GM18867 (cell line): ENCODE data around the gene BRAF.
"Not testable (repeated sequence)": the region's sequence is repeated elsewhere in the genome, so short reads cannot be mapped to it uniquely, and the experiment has no call there.

Experiments
- ATAC-seq: cut with Tn5 transposase; IDR thresholded peaks from one replicate; pipeline ENCODE4 v1.9.1; 2021; ENCODE audit warnings: mild to moderate bottlenecking, moderate library complexity; ENCODE audit not compliant: unreplicated experiment

Gene BRAF

DNA sequence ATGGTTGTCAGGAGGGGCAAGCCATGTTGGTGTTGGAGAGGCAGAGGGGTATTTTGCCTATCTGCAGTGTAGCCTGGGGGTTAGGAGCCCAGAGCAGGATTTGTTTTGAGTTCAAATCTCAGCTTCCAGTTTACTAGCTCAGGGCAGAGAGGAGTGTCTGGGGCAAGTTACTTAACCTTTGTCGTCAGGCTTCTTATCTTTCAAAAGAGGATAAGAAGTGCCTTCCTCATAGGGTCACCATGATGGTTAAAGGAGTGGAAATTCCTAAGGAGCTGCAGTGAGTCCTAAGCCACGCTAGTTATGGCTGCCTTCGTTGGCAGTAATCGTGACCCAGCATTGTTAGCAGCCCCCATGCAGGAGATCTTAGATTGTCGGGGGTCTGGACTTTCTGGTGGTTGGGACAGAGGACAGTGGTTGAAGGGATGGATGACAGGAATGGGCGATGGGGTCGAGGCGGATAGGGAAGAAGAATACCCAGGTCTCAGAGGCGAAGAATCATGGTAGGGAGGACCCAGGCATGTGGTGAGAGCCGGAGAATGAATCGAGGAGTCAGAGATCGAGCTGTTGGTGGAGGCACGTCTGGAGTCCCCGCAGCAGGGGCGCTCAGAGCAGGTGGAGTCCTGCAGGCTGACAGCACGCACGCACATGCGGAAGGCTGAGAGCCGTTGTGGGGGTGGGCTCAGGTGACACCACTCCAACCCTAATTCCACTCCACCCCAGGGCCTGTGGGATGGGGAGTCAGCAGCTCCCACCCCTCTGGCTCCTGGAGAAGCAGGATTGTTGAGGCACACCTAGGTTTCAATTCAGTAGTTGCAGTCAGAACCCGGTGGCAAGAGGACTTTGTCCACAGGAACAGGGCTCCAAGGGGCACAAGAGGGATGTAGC, 240.4 kb downstream of the BRAF start:
- no peak for ATAC-seq

DNA sequence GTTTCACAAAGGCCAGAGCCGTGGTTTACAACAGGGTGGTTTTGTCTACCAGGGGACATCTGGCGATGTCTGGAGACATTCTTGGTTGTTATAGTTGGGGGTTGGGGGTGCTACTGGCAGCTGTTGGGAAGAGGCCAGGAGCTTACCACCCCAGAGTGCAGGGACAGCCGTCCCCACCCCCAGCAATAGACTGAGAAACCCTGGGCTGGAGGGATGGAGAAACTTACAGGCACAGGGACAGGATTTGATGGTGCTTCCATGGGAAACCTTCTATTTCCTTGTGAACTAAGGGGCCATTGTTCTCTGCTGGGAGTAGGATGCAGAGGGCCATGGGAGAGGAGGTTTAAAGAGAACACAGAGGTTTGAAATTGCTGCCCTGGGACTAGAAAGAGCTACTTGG, 241.1 kb downstream of the BRAF start:
- no peak for ATAC-seq

DNA sequence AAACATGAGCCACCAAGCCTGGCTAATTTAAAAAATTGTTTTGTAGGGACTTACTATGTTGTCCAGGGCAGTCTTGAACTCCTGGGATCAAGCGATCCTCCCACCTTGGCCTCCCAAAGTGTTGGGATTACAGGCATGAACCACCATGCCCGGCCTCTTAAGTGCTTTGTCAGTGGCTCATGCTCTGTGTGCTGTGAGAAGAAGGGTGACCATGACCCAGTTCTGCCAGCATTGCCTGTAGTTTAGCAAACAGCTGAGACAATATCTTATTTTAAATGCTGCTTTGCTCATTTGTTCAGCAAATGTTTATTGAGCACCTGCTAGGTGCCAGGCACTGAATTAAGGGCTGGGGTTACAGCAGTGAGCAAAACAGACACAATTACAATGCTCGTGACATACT, 243.0 kb downstream of the BRAF start:
- ATAC-seq, result no peak

DNA sequence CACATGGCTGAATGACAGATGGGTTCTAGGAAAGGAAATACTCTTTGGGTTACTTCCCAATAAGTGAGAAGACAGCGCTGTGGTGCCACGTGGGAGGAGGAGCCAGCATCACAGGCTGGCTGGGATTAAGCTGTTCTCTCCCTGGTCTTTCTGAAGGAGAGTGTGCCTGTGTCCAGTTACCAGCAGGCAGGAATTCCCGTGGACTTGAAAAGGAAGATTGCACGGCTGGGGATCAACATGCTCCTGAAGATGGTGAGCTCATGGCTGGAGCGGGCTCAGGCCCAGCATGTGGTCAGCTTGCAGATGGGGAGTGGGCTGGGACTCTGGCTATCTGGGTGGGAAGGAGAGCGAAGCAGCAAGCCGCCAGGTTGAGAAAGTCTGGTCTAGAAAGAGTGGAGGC, 243.8 kb downstream of the BRAF start:
- no peak for ATAC-seq

DNA sequence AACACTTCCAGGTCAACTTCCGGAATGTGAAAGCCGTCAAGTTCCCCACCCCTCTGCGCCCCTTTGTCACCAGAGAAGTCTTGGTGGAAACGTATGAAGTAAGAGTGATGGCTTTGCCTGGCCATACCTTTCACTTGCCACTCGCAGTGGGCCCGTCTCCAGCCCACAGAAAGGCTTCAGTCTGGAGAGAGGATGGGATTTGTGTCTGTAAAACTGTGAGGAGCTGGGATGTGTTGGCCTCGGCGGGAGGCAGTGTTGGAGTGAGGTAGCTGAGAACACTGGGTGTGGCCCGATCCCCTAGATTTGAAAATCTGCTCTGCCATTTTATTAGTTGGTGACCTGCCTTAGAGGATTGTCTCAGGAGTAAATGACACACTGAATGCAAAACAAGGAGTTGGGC, 245.5 kb downstream of the BRAF start:
- ATAC-seq, result no peak

DNA sequence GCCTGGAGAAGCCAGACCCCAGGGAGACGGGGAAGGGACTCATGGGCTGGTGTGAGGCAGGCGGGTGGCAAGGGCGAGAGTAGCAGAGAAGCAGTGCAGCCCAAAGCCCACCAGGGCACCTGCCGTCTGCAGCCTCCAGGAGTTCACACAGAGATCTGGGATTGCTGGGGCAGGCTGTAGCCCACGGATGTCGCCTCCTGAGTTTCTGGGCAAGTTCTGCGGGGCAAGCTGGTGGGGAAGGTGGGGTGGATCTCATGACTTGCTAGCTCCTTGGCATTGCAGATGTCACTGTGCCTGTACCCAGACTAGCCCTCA, 246.0 kb downstream of the BRAF start:
- no peak for ATAC-seq

DNA sequence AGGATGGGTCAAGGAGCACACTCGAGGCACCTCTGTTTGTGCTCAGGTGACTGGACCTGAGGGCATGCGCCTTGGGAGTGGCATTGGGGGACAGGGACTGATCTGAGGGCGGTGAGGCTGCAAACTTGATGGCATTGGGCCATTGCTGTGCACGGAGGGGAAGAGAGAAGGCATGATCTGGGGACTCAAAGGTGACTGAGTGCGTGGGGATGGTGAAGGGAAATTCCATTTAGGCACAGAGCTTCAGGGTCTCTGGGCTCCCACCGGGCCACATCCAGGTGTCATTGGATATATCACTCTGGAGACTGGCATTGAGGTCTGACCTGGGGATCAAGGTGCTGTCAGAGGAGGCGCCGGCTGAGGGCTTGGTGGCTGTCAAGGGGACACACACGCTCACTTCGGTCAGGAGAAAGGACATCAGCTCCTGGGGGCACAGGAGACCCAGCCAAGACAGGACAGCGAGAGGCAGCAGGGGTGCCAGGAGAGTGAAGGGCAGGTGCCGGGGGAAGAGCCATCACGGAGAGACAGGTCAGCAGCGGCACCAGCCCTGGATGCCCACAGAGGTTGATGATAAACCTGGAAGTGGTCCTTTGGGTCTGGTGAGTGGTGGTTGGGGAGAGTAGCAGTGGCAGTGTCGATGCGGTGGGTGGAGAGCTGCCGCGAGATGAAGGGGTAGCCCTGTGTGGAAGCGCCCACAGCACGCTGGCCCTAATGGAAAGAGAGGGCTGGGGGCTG, 246.5 kb downstream of the BRAF start:
- no peak for ATAC-seq

DNA sequence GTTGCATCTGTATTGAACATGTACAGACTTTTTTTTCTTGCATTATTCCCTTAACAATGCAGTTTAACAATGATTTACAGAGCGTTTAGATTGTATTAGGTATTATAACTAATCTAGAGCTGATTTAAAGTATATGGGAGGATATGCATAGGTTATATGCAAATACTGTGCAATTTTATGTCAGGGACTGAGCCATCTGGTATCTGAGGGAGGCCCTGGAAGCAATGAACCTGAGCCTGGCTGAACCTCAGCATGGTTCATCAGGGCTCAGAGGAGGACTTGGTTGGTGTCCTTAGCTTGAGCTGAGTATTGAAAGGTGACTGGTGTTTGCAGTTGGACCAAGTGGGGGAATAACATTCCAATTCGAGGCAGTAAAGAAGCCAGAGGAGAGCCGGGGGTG, 247.2 kb downstream of the BRAF start:
- no peak for ATAC-seq

DNA sequence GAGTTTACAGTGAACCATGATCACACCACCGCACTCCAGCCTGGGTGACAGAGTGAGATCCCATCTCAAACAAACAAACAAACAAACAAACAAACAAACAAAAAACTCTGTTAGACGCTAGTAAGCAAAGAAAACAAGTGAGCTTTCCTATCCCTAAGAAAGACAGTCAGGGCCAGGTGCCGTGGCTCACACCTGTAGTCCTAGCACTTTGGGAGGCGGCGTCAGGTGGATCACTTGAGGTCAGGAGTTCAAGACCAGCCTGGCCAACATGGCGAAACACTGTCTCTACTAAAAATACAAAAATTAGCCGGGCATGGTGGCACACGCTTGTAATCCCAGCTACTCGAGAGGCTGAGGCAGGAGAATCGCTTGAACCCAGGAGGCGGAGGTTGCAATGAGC, 247.8 kb downstream of the BRAF start:
- ATAC-seq, result not testable (repeated sequence)

DNA sequence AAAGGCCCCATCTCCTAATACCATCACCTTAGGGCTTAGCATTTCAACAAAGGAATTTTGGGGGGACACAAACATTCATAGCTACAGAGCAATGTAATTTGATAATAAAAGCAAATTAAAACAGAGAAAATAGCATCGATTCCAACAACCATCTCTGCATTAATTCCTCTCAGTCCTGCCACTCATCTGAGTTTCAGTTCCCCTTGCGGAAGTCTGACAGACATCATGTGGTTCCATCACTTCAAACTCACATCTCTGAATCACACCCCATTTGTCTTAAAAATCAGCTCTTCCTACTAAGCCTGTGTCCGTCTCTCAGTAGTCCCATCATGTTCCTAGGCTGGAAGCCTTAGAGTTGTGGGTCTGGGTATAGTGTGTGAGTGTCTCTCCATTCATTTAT, 248.4 kb downstream of the BRAF start:
- ATAC-seq, result peak; percentile 57

DNA sequence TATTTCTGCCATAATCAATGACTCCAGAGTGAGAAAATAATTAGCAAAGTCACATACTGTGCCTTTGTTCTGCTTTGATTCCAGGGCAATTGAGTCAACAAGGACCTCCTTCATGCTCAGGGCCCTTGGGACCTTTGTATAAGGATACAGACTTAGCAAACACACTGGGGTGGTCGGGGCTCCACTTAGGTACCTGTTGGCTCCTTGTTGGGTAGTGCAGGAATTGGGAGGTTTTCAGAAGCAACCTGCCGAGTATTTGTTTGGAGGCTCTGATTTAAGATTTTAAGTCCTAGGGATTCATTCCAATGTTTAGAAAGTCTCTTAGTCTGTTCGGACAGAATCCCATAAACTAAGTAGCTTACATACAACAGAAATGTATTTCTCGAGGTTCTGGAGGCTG, 249.0 kb downstream of the BRAF start:
- no peak for ATAC-seq

DNA sequence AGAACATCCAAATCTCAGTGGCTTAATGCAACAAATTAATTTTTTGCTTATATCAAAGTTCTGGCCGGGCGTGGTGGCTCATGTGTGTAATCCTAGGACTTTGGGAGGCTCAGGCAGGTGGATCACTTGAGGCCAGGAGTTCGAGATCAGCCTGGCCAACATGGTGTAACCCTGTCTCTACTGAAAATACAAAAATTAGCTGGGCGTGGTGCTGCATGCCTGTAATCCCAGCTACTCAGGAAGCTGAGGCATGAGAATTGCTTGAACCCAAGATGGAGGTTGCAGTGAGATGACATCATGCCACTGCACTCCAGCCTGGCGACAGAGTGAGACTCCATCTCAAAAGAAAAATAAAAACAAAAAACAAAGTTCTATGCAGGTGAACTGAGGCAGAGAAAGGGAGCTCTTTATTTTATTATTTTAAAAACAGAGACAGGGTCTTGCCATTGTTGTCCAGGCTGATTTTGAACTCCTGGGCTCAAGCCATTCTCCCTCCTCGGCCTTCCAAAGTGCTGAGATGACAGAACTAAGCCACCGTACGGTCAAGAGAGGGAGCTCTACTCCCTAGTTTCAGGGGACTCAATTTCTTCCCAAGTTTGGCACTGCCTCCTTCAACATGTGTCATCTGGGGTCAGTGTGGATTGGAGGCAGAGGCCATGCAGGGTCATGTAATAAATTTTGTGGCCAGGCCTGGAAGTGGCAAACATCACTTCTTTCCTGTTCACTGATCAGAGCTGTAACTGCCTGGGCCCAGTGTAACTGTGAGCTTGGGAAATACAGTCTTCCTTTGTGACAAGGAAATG, 249.6 kb downstream of the BRAF start:
- ATAC-seq, result no peak

DNA sequence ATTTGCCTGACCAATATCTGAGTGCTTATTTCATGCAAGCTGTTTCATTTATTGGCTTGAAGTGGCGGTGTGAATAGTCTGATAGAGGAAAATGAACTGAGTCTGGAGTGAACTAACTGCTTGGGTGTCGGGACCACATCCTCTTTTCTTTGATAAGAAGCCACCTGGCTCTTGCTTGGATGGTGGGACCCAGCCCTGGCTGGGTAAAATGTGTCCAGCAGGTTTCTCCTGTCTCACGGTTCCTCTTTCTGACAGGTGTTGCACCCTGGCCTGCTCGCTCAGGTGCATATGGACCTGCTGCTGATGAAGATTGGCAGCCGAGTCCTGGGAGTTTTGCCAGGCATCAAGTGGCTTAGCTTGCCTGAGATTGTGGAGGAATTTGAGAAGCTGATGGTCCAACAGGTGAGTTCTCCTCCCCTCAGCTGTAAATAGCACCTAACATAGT, 250.4 kb downstream of the BRAF start:
- ATAC-seq, result peak; percentile 40

DNA sequence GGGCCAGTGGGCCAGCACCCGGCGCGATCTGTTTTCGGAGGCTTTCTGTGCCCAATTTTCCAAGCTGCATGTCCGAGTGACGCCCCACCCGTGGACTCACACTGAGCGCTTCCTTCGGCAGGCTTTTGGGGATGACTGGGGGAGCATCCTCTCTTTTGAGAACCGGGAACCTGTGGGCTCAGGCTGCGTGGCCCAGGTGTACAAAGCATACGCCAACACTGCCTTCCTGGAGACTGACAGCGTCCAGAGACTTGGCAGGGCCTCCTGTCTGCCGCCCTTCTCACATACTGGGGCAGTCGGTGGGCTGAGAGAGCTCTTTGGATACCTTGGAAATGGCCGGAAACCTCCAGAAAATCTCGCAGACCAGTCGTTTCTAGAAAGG, 251.0 kb downstream of the BRAF start:
- ATAC-seq, result no peak

DNA sequence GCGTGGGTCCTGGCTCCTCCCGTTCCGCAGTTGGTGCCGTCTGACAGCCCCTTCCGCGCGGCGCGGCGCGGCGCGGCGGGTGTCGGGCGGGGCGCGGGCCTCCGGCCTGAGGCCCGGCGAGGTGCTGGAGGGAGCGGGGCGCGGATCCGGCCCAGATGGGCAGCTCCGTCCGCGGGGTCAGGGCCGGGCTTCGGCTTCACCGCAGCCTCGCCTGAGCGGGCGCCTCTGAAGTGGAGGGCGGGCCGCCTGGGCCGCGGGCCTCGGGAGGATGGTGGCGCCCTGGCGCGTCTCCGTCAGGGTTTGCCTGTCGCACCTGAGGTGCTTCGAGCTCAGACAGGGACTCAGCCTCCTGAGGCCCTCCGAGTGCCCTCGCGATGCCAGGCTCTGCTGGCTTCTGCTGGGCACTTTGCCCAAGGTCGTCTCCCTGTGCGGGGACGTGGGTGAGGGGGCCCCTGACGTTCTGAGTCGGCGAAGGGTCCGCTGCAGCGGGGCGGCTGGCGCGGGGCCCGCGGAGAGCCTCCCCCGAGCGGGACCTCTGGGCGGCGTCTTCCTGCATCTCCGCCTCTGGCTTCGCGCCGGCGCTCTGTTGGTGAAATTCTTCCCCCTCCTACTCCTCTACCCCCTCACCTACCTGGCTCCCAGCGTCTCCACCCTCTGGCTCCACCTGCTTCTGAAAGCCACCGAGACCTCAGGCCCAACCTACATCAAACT, 251.5 kb downstream of the BRAF start:
- peak; percentile 40 for ATAC-seq

DNA sequence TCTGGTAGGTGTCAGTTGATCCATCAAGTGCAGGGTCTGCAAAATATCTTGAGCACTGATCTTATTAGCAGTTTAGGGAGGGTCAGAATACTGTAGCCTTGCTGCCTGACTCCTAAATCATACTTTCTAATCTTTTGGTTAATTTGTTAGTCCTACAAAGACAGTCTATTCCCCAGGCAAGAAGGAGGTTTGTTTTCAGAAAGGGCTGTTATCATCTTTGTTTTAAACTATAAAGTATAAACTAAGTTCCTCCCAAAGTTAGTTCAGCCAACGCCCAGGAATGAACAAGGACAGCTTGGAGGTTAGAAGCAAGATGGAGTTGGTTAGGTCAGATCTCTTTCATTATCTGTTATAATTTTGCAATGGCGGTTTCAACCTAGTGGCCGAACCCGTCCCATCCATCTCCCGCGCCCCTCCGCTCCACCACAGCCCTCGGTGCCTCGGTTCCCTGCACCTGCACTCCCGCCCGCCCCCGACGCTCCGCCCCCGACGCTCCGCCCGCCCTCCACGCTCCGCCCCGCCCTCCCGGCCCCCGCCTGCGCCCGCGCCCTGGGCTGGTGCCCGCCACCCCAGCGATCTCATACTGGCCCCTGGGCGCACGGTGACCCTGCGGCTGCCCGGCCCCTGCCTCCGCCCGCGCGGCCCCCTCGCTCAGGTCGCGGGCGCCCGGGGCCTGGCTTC, 252.2 kb downstream of the BRAF start, which contains the start of gene ADCK2:
TSS of gene ADCK2 (plus strand) at position 564 of the 681 bp plus-strand sequence. CDS start 386 bp downstream, outside the sequence.
- peak; percentile 49 for ATAC-seq

DNA sequence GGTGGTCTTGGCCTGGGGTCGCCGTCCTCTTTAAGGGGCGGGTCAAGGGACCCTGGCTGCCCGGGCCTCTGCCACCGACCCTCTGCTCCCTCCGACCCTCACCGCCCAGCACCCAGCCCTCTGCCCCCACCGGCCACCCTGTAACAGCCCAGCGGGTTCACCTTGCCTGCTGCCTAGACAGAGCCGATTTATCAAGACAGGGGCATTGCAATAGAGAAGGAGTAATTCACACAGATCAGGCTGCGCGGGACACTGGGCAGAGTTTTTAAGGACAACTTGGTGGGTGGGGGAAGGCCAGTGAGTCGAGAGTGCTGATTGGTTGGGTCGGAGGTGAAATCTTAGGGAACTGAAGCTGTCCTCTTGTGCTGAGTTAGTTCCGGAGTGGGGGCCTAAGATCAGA, 252.8 kb downstream of the BRAF start:
- ATAC-seq, result no peak

DNA sequence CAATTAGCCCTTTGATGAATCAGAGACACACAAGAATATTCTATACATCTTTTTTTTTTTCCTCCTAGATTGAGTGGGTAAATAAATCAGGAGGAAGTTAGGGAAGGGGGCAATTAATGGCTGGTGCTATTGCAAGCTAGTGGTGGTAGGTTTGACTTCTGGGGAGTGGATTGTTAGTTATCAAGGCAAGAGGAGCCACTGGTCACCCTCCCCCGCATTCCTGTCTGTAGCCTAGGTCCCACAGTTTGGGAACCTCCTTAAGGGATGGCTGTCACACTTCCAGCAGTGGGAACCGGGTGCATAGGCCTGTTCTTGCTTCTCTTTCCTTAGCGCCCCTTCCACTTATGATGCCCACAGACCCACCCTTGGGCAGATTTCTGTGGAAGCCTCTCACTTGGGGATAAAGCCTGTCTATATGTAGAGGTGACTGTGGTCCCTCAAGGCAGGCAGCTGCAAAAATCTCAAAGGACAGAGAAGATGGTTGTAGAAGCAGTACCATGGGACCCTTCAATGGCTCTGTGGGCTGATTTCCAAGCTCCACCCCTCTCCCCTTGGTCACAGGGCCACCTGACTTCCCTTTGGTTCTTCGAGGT, 254.3 kb downstream of the BRAF start:
- ATAC-seq, result no peak

DNA sequence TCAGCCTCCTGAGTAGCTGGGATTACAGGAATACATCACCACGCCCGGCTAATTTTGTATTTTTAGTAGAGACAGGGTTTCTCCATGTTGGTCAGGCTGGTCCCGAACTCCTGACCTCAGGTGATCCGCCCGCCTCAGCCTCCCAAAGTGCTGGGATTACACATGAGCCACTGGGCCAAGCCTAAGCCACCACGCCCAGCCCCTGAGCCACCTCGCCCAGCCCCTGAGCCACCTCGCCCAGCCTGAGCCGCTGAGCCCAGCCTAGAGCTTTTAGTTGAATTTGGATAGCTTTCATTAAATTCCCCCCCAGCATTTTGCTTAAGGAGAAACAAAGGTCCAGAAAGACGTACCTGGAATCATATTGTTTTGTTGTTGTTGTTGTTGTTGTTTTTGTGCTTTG, 254.9 kb downstream of the BRAF start:
- not testable (repeated sequence) for ATAC-seq

DNA sequence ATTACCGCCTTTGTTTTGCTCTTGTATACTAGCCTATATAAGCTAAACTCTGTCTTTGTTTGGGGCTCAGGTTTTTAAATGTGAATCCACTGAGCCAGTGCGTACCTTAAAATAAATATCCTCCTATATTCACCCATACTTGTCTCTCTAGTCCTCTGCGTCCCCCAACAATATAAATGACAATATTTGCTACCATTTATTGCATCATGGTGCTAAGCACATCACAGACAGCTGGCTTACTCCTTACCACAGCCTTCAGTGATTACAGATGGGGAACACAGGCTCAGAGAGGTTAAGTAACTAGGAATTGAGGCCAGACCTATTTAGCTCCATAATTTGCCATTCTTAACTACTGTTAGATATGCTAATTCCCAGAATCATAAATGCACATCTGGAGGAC, 255.4 kb downstream of the BRAF start:
- ATAC-seq, result no peak
